Measurements from ENCODE around the gene LTF. TPM values are rescaled to one million over a fixed set of nuclear protein-coding genes. Genes with fewer than 3 reads are reported as not detected.

Gene LTF
- total RNA-seq, 1 experiment from 2014 or later = not detected

- H3K27me3 Mint-ChIP-seq (ENCODE audit: unreplicated experiment) = no peaks in the 10 kb centered on the region
- no peak overlapping the region for H3K4me3 Mint-ChIP-seq (ENCODE audit: low read depth, unreplicated experiment)
- no peak for TF ChIP-seq CTCF (IDR thresholded peaks at IDR 0.05; ENCODE audit: unreplicated experiment)
- no peak for DNase-seq
- no TSS peak for BruUV-seq (replicated peaks)
- peaks cover 26% of the 10 kb centered on the region for H3K4me1 Mint-ChIP-seq (ENCODE audit: low read depth, unreplicated experiment)
- intact Hi-C loops (cut with micrococcal nuclease; ENCODE audit: unreplicated experiment) = no loop called here
- H3K36me3 Mint-ChIP-seq (ENCODE audit: insufficient read depth, unreplicated experiment) = peaks cover 6% of the 10 kb centered on the region
- H3K27ac Mint-ChIP-seq (ENCODE audit: unreplicated experiment) = no peak overlapping the region
- CTCF ChIA-PET = no interaction called here
- H3K9me3 Mint-ChIP-seq (ENCODE audit: low read depth, unreplicated experiment) = no peaks in the 10 kb centered on the region
These were observed 43.8 kb downstream of the LTF start for GRCh38 chr3:46420931-46421330.

GRCh38 chr3:46419816-46420215 is 44.9 kb downstream of the LTF start:
- no peaks in the 10 kb centered on the region for H3K9me3 Mint-ChIP-seq (ENCODE audit: low read depth, unreplicated experiment)
- DNase-seq = no peak
- no peak overlapping the region for H3K4me3 Mint-ChIP-seq (ENCODE audit: low read depth, unreplicated experiment)
- CTCF ChIA-PET = no interaction called here
- no peak overlapping the region for H3K27ac Mint-ChIP-seq (ENCODE audit: unreplicated experiment)
- intact Hi-C loops (cut with micrococcal nuclease; ENCODE audit: unreplicated experiment) = no loop called here
- peaks cover 6% of the 10 kb centered on the region for H3K36me3 Mint-ChIP-seq (ENCODE audit: insufficient read depth, unreplicated experiment)
- BruUV-seq (replicated peaks) = no TSS peak
- no peak for TF ChIP-seq CTCF (IDR thresholded peaks at IDR 0.05; ENCODE audit: unreplicated experiment)
- H3K27me3 Mint-ChIP-seq (ENCODE audit: unreplicated experiment) = no peaks in the 10 kb centered on the region
- peaks cover 27% of the 10 kb centered on the region for H3K4me1 Mint-ChIP-seq (ENCODE audit: low read depth, unreplicated experiment)

- Mint-ChIP-seq H3K36me3 (ENCODE audit: insufficient read depth, unreplicated experiment) (no peaks in the 10 kb centered on the region), H3K4me3 (ENCODE audit: low read depth, unreplicated experiment) (no peak overlapping the region), H3K27ac (ENCODE audit: unreplicated experiment) (no peak overlapping the region), H3K4me1 (ENCODE audit: low read depth, unreplicated experiment) (peaks cover 18% of the 10 kb centered on the region), H3K27me3 (ENCODE audit: unreplicated experiment) (no peaks in the 10 kb centered on the region), H3K9me3 (ENCODE audit: low read depth, unreplicated experiment) (no peaks in the 10 kb centered on the region)
- TF ChIP-seq CTCF (IDR thresholded peaks at IDR 0.05; ENCODE audit: unreplicated experiment) = no peak
- BruUV-seq (replicated peaks) = no TSS peak
- intact Hi-C loops (cut with micrococcal nuclease; ENCODE audit: unreplicated experiment) = no loop called here
- CTCF ChIA-PET = no interaction called here
- DNase-seq = no peak
These were observed 46.7 kb downstream of the LTF start for GRCh38 chr3:46417841-46418611.

GRCh38 chr3:46416811-46417510 is 47.7 kb downstream of the LTF start:
- no peaks in the 10 kb centered on the region for H3K9me3 Mint-ChIP-seq (ENCODE audit: low read depth, unreplicated experiment)
- no peak overlapping the region for H3K27ac Mint-ChIP-seq (ENCODE audit: unreplicated experiment)
- intact Hi-C loops (cut with micrococcal nuclease; ENCODE audit: unreplicated experiment) = no loop called here
- H3K4me3 Mint-ChIP-seq (ENCODE audit: low read depth, unreplicated experiment) = no peak overlapping the region
- TF ChIP-seq CTCF (IDR thresholded peaks at IDR 0.05; ENCODE audit: unreplicated experiment) = no peak
- no peak for DNase-seq
- H3K4me1 Mint-ChIP-seq (ENCODE audit: low read depth, unreplicated experiment) = peaks cover 24% of the 10 kb centered on the region
- H3K36me3 Mint-ChIP-seq (ENCODE audit: insufficient read depth, unreplicated experiment) = no peaks in the 10 kb centered on the region
- BruUV-seq (replicated peaks) = no TSS peak
- CTCF ChIA-PET = no interaction called here
- H3K27me3 Mint-ChIP-seq (ENCODE audit: unreplicated experiment) = no peaks in the 10 kb centered on the region

All from Calu3 (cell line).